Lower lobe of right lung (tissue), 2 donors: ENCODE data around the gene CORO6. TPM values are rescaled to one million over a fixed set of nuclear protein-coding genes. Genes with fewer than 3 reads are reported as not detected.
"Not testable (repeated sequence)": the region's sequence is repeated elsewhere in the genome, so short reads cannot be mapped to it uniquely, and the experiment has no call there.

ENCODE experiments used
- ATAC-seq, 2 donors: fragments of 200-7000 bp; cut with Tn5 transposase; one replicate each; pipeline ENCODE4 v1.9.1; 2020 to 2022; ENCODE audit warnings: mild to moderate bottlenecking in 2 of 2, moderate library complexity in 2 of 2
- DNase-seq: peaks from one replicate; pipeline ENCODE4 v3.0.0-alpha.2; 2020
- H3K27ac ChIP-seq: fragments of 200-600 bp; one replicate; pipeline ENCODE4 v1.8.0; 2022
- H3K27me3 ChIP-seq: fragments of 200-600 bp; one replicate; pipeline ENCODE4 v1.8.0; 2022; ENCODE audit warnings: low read depth
- H3K36me3 ChIP-seq: fragments of 200-600 bp; one replicate; pipeline ENCODE4 v1.8.0; 2022; ENCODE audit warnings: mild to moderate bottlenecking
- H3K4me1 ChIP-seq: fragments of 200-600 bp; one replicate; pipeline ENCODE4 v1.8.0; 2022
- H3K4me3 ChIP-seq: fragments of 200-600 bp; one replicate; pipeline ENCODE4 v1.8.0; 2022; ENCODE audit warnings: mild to moderate bottlenecking
- H3K9me3 ChIP-seq: fragments of 200-600 bp; one replicate; pipeline ENCODE4 v1.8.0; 2022
- intact Hi-C: fragments of 100-400 bp; cut with DNase I; formaldehyde crosslinking; loops from one replicate; pipeline ENCODE4 v1.11.0; 2022
- total RNA-seq: library from RNA; stranded (reverse); fragmentation: NEBNext Ultra II Directional; extraction: Animal tissue kit (Norgen Biotek cat#: 25700); gene quantifications from one replicate; pipeline ENCODE4 v1.2.1, GENCODE V29; 2021
- TF ChIP-seq, protein P1 (sequence below): fragments of 200-600 bp; IDR thresholded peaks from one replicate; pipeline ENCODE4 v1.8.0; 2022; ENCODE audit warnings: antibody characterized with exemption, mild to moderate bottlenecking
- donor health status: DM: no; HTN: yes; CAD: no; lungs with severe emphysema.

Gene CORO6
- total RNA-seq, 1 donor from 2014 or later = 6.6 TPM

- DNase-seq (no peak), ATAC-seq (no peak)
- TF ChIP-seq, protein P1, sequence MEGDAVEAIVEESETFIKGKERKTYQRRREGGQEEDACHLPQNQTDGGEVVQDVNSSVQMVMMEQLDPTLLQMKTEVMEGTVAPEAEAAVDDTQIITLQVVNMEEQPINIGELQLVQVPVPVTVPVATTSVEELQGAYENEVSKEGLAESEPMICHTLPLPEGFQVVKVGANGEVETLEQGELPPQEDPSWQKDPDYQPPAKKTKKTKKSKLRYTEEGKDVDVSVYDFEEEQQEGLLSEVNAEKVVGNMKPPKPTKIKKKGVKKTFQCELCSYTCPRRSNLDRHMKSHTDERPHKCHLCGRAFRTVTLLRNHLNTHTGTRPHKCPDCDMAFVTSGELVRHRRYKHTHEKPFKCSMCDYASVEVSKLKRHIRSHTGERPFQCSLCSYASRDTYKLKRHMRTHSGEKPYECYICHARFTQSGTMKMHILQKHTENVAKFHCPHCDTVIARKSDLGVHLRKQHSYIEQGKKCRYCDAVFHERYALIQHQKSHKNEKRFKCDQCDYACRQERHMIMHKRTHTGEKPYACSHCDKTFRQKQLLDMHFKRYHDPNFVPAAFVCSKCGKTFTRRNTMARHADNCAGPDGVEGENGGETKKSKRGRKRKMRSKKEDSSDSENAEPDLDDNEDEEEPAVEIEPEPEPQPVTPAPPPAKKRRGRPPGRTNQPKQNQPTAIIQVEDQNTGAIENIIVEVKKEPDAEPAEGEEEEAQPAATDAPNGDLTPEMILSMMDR = no peak
- Histone ChIP-seq H3K4me3 (no peak overlapping the region), H3K36me3 (peaks cover 75% of the 10 kb centered on the region), H3K27ac (no peak overlapping the region), H3K4me1 (peaks cover 9% of the 10 kb centered on the region), H3K9me3 (no peaks in the 10 kb centered on the region), H3K27me3 (no peaks in the 10 kb centered on the region)
- intact Hi-C loops = no loop called here
Measured at GRCh38 chr17:29653995-29654714, 31.4 kb upstream of the CORO6 start.

DNA sequence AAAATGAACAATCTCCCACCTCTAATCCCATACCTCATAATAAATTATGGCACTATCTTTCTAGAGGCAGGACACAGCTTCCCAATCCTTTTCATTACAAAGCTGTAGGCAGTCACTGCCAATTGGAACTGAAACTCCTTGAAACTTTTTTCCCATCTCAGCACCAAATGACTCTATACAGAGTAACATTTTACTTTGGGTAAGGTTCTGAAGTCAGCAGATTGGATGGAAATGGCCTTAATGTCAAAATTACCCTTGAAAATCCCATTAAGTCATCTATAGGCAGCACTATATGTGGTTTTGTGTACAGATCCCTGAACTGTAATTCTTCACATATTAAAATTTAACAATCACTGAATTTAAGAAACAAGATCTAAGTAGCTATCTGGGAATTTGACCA lies 30.3 kb upstream of the CORO6 start:
- no peaks in the 10 kb centered on the region for H3K27me3 ChIP-seq
- peaks cover 6% of the 10 kb centered on the region for H3K4me1 ChIP-seq
- ATAC-seq (no peak), DNase-seq (no peak)
- intact Hi-C loops = no loop called here
- TF ChIP-seq, protein P1 = no peak
- no peak overlapping the region for H3K4me3 ChIP-seq
- H3K27ac ChIP-seq = no peak overlapping the region
- no peaks in the 10 kb centered on the region for H3K9me3 ChIP-seq
- peaks cover 79% of the 10 kb centered on the region for H3K36me3 ChIP-seq

- DNase-seq, H3K27me3 ChIP-seq, ATAC-seq, H3K4me3 ChIP-seq, H3K4me1 ChIP-seq, H3K9me3 ChIP-seq, intact Hi-C loops, H3K27ac ChIP-seq: not testable (repeated sequence)
- peaks cover 82% of the 10 kb centered on the region for H3K36me3 ChIP-seq
Measured at GRCh38 chr17:29651913-29652312, 29.2 kb upstream of the CORO6 start.

- peak; percentile 35 to 44 for ATAC-seq
- Histone ChIP-seq H3K9me3 (no peaks in the 10 kb centered on the region), H3K27ac (peak overlapping the region; percentile 27), H3K27me3 (no peaks in the 10 kb centered on the region), H3K36me3 (peaks cover 67% of the 10 kb centered on the region), H3K4me3 (no peak overlapping the region), H3K4me1 (peaks cover 15% of the 10 kb centered on the region)
- DNase-seq = no peak
- TF ChIP-seq, protein P1 = no peak
- intact Hi-C loops = no loop called here
Measured at GRCh38 chr17:29650396-29650795, 27.7 kb upstream of the CORO6 start.

- intact Hi-C loops = no loop called here
- Histone ChIP-seq H3K27ac (no peak overlapping the region), H3K27me3 (no peaks in the 10 kb centered on the region), H3K9me3 (no peaks in the 10 kb centered on the region), H3K4me3 (no peak overlapping the region), H3K36me3 (peaks cover 56% of the 10 kb centered on the region), H3K4me1 (peaks cover 25% of the 10 kb centered on the region)
- TF ChIP-seq, protein P1 = no peak
- DNase-seq = no peak
- no peak for ATAC-seq
Measured at GRCh38 chr17:29649359-29649758, 26.6 kb upstream of the CORO6 start.

GRCh38 chr17:29648005-29648404 lies 25.3 kb upstream of the CORO6 start:
- Histone ChIP-seq H3K36me3 (peaks cover 50% of the 10 kb centered on the region), H3K9me3 (no peaks in the 10 kb centered on the region), H3K27ac (no peak overlapping the region), H3K27me3 (no peaks in the 10 kb centered on the region), H3K4me1 (peaks cover 33% of the 10 kb centered on the region), H3K4me3 (no peak overlapping the region)
- intact Hi-C loops = no loop called here
- DNase-seq (no peak), ATAC-seq (no peak)
- TF ChIP-seq, protein P1 = no peak
